Memory B cell (primary cell): ENCODE results near the gene ALKBH6.
A peak's percentile ranks its signal among the peaks of the same experiment; 100 is the strongest.

Experiments
- ATAC-seq: fragments of 150-1000 bp; cut with Tn5 transposase; 2 replicates; pipeline ENCODE4 v1.10.0; 2021; ENCODE audit warnings: low read depth, mild to moderate bottlenecking, moderate library complexity
- DNase-seq, 2 donors: peaks; one replicate each; pipeline ENCODE4 v3.0.0; 2022; ENCODE audit warnings: low spot score in 2 of 2
- H3K27ac Mint-ChIP-seq: one replicate; pipeline ENCODE4 v1.8.0; 2022; ENCODE audit warnings: mild to moderate bottlenecking, moderate library complexity, mixed read lengths
- H3K27me3 Mint-ChIP-seq: one replicate; pipeline ENCODE4 v1.8.0; 2022; ENCODE audit warnings: mixed read lengths
- H3K36me3 Mint-ChIP-seq: one replicate; pipeline ENCODE4 v1.8.0; 2022; ENCODE audit warnings: mild to moderate bottlenecking, mixed read lengths
- H3K4me1 Mint-ChIP-seq: one replicate; pipeline ENCODE4 v1.8.0; 2022; ENCODE audit warnings: mixed read lengths
- H3K4me3 Mint-ChIP-seq: one replicate; pipeline ENCODE4 v1.8.0; 2022; ENCODE audit warnings: mild to moderate bottlenecking, moderate library complexity, mixed read lengths
- H3K9me3 Mint-ChIP-seq: one replicate; pipeline ENCODE4 v1.8.0; 2022; ENCODE audit warnings: mixed read lengths

ALKBH6 gene

GRCh38 chr19:36013280-36014011 lies 567 bp downstream of the ALKBH6 start:
- ATAC-seq (no peak), DNase-seq (no peak)
- H3K4me3 Mint-ChIP-seq, result peak overlapping the region; percentile 96
- H3K9me3 Mint-ChIP-seq, result no peaks in the 10 kb centered on the region
- peaks cover 32% of the 10 kb centered on the region for H3K4me1 Mint-ChIP-seq
- H3K36me3 Mint-ChIP-seq, result peaks cover 9% of the 10 kb centered on the region
- H3K27me3 Mint-ChIP-seq, result no peaks in the 10 kb centered on the region
- H3K27ac Mint-ChIP-seq, result peak overlapping the region; percentile 96

- ATAC-seq, result no peak
- Mint-ChIP-seq H3K9me3 (no peaks in the 10 kb centered on the region), H3K4me1 (peaks cover 25% of the 10 kb centered on the region), H3K27ac (peak overlapping the region; percentile 65), H3K4me3 (no peak overlapping the region), H3K36me3 (peaks cover 9% of the 10 kb centered on the region), H3K27me3 (no peaks in the 10 kb centered on the region)
- no peak for DNase-seq
Measured at GRCh38 chr19:36010402-36010801, 3.6 kb downstream of the ALKBH6 start.

- H3K27ac Mint-ChIP-seq, result peak overlapping the region; percentile 65
- ATAC-seq (no peak), DNase-seq (no peak)
- H3K4me3 Mint-ChIP-seq, result peak overlapping the region; percentile 72
- peaks cover 27% of the 10 kb centered on the region for H3K4me1 Mint-ChIP-seq
- peaks cover 9% of the 10 kb centered on the region for H3K36me3 Mint-ChIP-seq
- H3K9me3 Mint-ChIP-seq, result no peaks in the 10 kb centered on the region
- no peaks in the 10 kb centered on the region for H3K27me3 Mint-ChIP-seq
Measured at GRCh38 chr19:36009633-36010379, 4.2 kb downstream of the ALKBH6 start.

GRCh38 chr19:36009220-36009619 lies 4.8 kb downstream of the ALKBH6 start:
- peaks cover 23% of the 10 kb centered on the region for H3K4me1 Mint-ChIP-seq
- peak overlapping the region; percentile 65 for H3K27ac Mint-ChIP-seq
- peak; percentile 12 for ATAC-seq

GRCh38 chr19:36008336-36008978 lies 5.6 kb downstream of the ALKBH6 start, which contains the start of gene SYNE4:
TSS of gene SYNE4 (minus strand) at chr19:36008813. CDS start at chr19:36008681, 132 bp downstream.
- peaks cover 15% of the 10 kb centered on the region for H3K4me1 Mint-ChIP-seq
- H3K36me3 Mint-ChIP-seq, result peaks cover 9% of the 10 kb centered on the region
- H3K9me3 Mint-ChIP-seq, result no peaks in the 10 kb centered on the region
- H3K27ac Mint-ChIP-seq, result peak within 1 kb of the TSS; percentile 65
- H3K27me3 Mint-ChIP-seq, result no peaks in the 10 kb centered on the region
- no peak for DNase-seq
- no peak for ATAC-seq
- peak within 1 kb of the TSS; percentile 72 for H3K4me3 Mint-ChIP-seq

More at GRCh38 chr19:36009220-36009619, 4.8 kb downstream of the ALKBH6 start:
- Mint-ChIP-seq H3K27me3 (no peaks in the 10 kb centered on the region), H3K36me3 (peaks cover 9% of the 10 kb centered on the region), H3K9me3 (no peaks in the 10 kb centered on the region), H3K4me3 (peak overlapping the region; percentile 72)
- no peak for DNase-seq

GRCh38 chr19:36006955-36007354 lies 7.1 kb downstream of the ALKBH6 start:
- H3K4me3 Mint-ChIP-seq, result no peak overlapping the region
- DNase-seq (no peak), ATAC-seq (no peak)
- peaks cover 11% of the 10 kb centered on the region for H3K36me3 Mint-ChIP-seq
- peaks cover 12% of the 10 kb centered on the region for H3K4me1 Mint-ChIP-seq
- H3K27ac Mint-ChIP-seq, result no peak overlapping the region
- no peaks in the 10 kb centered on the region for H3K9me3 Mint-ChIP-seq
- no peaks in the 10 kb centered on the region for H3K27me3 Mint-ChIP-seq

GRCh38 chr19:36003284-36003683 lies 10.7 kb downstream of the ALKBH6 start:
- no peak overlapping the region for H3K27ac Mint-ChIP-seq
- DNase-seq, result no peak
- no peak overlapping the region for H3K4me3 Mint-ChIP-seq

GRCh38 chr19:36001605-36002004 lies 12.4 kb downstream of the ALKBH6 start:
- Mint-ChIP-seq H3K27me3 (no peaks in the 10 kb centered on the region), H3K36me3 (peaks cover 7% of the 10 kb centered on the region), H3K9me3 (no peaks in the 10 kb centered on the region), H3K27ac (no peak overlapping the region), H3K4me3 (no peak overlapping the region), H3K4me1 (peaks cover 16% of the 10 kb centered on the region)
- DNase-seq (no peak), ATAC-seq (no peak)

More at GRCh38 chr19:36003284-36003683, 10.7 kb downstream of the ALKBH6 start:
- Mint-ChIP-seq H3K4me1 (peaks cover 9% of the 10 kb centered on the region), H3K27me3 (no peaks in the 10 kb centered on the region), H3K36me3 (peaks cover 5% of the 10 kb centered on the region), H3K9me3 (no peaks in the 10 kb centered on the region)
- no peak for ATAC-seq

- DNase-seq, result no peak
- Mint-ChIP-seq H3K36me3 (peaks cover 6% of the 10 kb centered on the region), H3K4me3 (peak overlapping the region; percentile 92), H3K27ac (peak overlapping the region; percentile 35), H3K9me3 (no peaks in the 10 kb centered on the region), H3K27me3 (no peaks in the 10 kb centered on the region), H3K4me1 (peaks cover 27% of the 10 kb centered on the region)
- ATAC-seq, result no peak
Measured at GRCh38 chr19:35996777-35997176, 17.2 kb downstream of the ALKBH6 start.

- peaks cover 24% of the 10 kb centered on the region for H3K4me1 Mint-ChIP-seq
- peaks cover 2% of the 10 kb centered on the region for H3K36me3 Mint-ChIP-seq
- peak within 1 kb of the TSS; percentile 90 for H3K27ac Mint-ChIP-seq
- DNase-seq (peak; percentile 82 to 83), ATAC-seq (peak; percentile 90)
- H3K9me3 Mint-ChIP-seq, result no peaks in the 10 kb centered on the region
- peak within 1 kb of the TSS; percentile 92 for H3K4me3 Mint-ChIP-seq
- no peaks in the 10 kb centered on the region for H3K27me3 Mint-ChIP-seq
Measured at GRCh38 chr19:35995048-35995993, 18.7 kb downstream of the ALKBH6 start, which contains the start of gene SDHAF1. TSS of gene SDHAF1 (plus strand) at chr19:35995188. CDS start at chr19:35995275, 87 bp downstream.

- Mint-ChIP-seq H3K4me1 (peaks cover 20% of the 10 kb centered on the region), H3K27me3 (no peaks in the 10 kb centered on the region), H3K36me3 (peaks cover 2% of the 10 kb centered on the region), H3K27ac (peak overlapping the region; percentile 90), H3K9me3 (no peaks in the 10 kb centered on the region), H3K4me3 (peak overlapping the region; percentile 73)
- no peak for DNase-seq
- no peak for ATAC-seq
Measured at GRCh38 chr19:35993923-35994598, 20.0 kb downstream of the ALKBH6 start.

- no peak for ATAC-seq
- H3K4me3 Mint-ChIP-seq, result no peak overlapping the region
- H3K9me3 Mint-ChIP-seq, result no peaks in the 10 kb centered on the region
- H3K4me1 Mint-ChIP-seq, result peaks cover 20% of the 10 kb centered on the region
- H3K27me3 Mint-ChIP-seq, result no peaks in the 10 kb centered on the region
- H3K27ac Mint-ChIP-seq, result no peak overlapping the region
- peaks cover 2% of the 10 kb centered on the region for H3K36me3 Mint-ChIP-seq
- DNase-seq, result no peak
Measured at GRCh38 chr19:35992907-35993765, 20.9 kb downstream of the ALKBH6 start.
